ENCODE results near the gene OR2A25.
"Not testable (repeated sequence)": the region's sequence is repeated elsewhere in the genome, so short reads cannot be mapped to it uniquely, and the experiment has no call there.

OR2A25 gene

DNA sequence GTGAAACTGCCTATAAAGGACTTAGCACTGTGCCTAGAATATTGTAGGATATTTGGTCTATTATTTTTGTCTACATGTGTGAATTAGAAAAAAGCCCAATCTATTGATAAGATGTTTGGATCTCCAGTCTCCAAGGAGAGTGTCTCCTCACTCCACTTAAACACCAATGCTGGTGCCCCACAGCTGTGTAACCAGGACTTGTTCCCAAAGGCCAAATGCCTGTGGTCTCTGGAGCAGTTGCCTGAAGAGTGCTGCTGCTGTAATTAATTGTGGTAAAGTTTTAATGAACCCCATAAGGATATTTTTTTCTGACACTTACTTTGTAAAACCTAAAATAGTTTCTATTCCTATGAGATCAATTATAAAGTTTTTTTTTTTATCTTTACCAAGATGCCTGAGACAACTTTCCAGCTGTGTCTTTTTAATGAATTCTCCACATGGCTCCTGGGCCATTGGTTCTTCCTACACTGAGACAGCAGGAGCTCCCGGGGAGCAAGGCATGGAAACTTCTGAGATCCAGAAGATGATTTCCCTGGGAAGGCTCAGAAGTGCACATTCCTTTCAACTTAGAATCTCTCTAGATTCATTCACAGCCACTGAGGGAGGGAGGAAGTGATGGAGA is 32.1 kb upstream of the OR2A25 start:
- Mint-ChIP-seq H3K27me3 (no peaks in the 10 kb centered on the region), H3K27ac (no peak overlapping the region), H3K4me3 (no peak overlapping the region), H3K9me3 (no peaks in the 10 kb centered on the region), H3K4me1 (ENCODE audit: low read depth) (no peaks in the 10 kb centered on the region), H3K36me3 (ENCODE audit: low read depth) (no peaks in the 10 kb centered on the region)
- intact Hi-C loops (cut with micrococcal nuclease) = no loop called here

DNA sequence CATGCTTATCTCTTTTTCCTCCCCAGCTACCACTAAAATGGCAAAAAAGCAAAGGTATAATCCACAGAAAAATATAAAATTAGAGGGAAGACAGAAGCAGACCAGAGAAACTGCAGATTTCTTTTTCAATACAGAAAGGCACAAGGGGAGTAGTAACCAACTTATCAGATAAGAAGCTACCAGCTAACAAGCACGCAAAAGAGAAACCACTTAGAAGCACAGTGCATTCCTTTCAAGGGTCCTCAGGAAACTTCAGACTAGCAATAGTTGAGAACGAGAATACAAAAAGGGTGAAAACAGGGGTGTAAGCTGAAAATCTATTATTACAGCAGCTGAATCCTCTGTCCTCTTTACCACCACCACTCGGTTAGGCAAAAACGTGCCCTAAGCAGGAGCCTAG is 30.7 kb upstream of the OR2A25 start:
- Mint-ChIP-seq H3K4me3 (no peak overlapping the region), H3K27ac (no peak overlapping the region), H3K27me3 (no peaks in the 10 kb centered on the region), H3K4me1 (ENCODE audit: low read depth) (no peaks in the 10 kb centered on the region), H3K9me3 (no peaks in the 10 kb centered on the region), H3K36me3 (ENCODE audit: low read depth) (no peaks in the 10 kb centered on the region)
- intact Hi-C loops (cut with micrococcal nuclease) = no loop called here

DNA sequence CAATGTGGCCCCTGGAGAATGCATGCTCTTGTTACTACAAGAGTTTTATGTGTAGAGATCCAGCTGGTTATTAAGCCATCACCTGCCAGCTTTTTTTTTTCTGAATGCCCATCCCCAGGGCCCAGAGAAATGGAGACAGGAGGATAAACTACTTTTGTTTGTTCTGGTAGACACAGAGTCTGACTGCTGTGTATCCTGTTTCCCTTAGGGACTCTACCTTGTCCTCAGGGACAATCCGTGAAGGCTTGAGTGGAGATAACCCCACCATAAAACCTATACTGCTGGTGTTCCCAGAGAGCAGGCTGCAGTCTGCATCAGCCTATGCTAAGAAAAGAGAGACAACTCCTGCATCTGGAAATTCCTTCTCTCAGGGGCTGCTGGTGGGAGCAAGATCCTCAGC is 21.0 kb upstream of the OR2A25 start, which contains the start of gene OR2A5:
Gene OR2A5, plus strand, starts transcription at position 301 of the 400 bp plus-strand sequence. CDS start 1,454 bp downstream, outside the sequence.
- H3K27me3 Mint-ChIP-seq = no peaks in the 10 kb centered on the region
- no peak within 1 kb of the TSS for H3K4me3 Mint-ChIP-seq
- H3K27ac Mint-ChIP-seq = no peak within 1 kb of the TSS
- intact Hi-C loops (cut with micrococcal nuclease) = no loop called here
- no peaks in the 10 kb centered on the region for H3K4me1 Mint-ChIP-seq (ENCODE audit: low read depth)
- no peaks in the 10 kb centered on the region for H3K9me3 Mint-ChIP-seq
- H3K36me3 Mint-ChIP-seq (ENCODE audit: low read depth) = no peaks in the 10 kb centered on the region

DNA sequence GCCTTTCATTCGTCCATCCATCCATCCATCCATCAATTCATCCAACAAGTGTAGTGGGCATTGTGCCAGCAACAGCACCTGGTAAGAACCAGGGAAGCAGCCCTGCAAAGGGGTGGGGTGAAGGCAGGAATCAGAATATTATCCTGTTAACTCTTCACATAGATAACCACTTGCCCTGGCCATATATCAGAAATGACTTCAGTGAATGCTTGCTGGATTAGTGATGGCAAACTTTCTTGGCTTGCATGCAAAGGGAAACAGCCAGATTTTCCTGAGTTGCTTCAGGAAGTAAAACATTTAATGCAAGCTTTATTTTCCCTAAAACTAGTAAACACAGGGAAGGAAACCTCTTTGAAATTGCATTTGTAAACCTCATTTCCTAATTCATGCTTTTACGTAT is 20.1 kb upstream of the OR2A25 start:
- Mint-ChIP-seq H3K4me3 (no peak overlapping the region), H3K36me3 (ENCODE audit: low read depth) (no peaks in the 10 kb centered on the region), H3K27me3 (no peaks in the 10 kb centered on the region), H3K4me1 (ENCODE audit: low read depth) (no peaks in the 10 kb centered on the region), H3K27ac (no peak overlapping the region), H3K9me3 (no peaks in the 10 kb centered on the region)
- intact Hi-C loops (cut with micrococcal nuclease) = no loop called here

DNA sequence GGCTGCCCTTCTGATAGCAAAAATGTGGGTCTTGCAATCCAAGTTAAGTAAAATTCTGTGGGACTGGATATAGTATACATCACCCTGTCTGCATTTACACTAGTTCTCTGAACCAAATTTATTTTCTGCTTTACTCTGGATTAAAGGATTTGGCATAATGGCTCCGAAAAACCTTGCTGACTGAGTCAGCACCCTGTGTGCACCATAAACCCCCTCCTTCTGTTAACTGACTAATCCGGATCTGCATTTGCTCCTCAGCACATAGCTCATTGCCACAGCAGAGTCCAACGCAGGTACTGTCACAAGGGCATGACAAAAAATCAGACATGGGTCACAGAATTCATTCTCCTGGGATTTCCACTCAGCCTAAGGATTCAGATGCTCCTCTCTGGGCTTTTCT is 19.5 kb upstream of the OR2A25 start:
- Mint-ChIP-seq H3K4me1 (ENCODE audit: low read depth) (no peaks in the 10 kb centered on the region), H3K27ac (no peak overlapping the region), H3K9me3 (no peaks in the 10 kb centered on the region), H3K27me3 (no peaks in the 10 kb centered on the region), H3K36me3 (ENCODE audit: low read depth) (no peaks in the 10 kb centered on the region), H3K4me3 (no peak overlapping the region)
- intact Hi-C loops (cut with micrococcal nuclease) = no loop called here

DNA sequence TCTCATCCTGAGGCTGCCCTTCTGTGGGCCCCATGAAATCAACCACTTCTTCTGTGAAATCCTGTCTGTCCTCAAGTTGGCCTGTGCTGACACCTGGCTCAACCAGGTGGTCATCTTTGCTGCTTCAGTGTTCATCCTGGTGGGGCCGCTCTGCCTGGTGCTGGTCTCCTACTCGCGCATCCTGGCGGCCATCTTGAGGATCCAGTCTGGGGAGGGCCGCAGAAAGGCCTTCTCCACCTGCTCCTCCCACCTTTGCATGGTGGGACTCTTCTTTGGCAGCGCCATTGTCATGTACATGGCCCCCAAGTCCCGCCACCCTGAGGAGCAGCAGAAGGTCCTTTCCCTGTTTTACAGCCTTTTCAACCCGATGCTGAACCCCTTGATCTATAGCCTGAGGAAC is 18.7 kb upstream of the OR2A25 start:
- H3K9me3 Mint-ChIP-seq; H3K27me3 Mint-ChIP-seq; H3K27ac Mint-ChIP-seq; intact Hi-C loops (cut with micrococcal nuclease); H3K4me3 Mint-ChIP-seq; H3K36me3 Mint-ChIP-seq (ENCODE audit: low read depth); H3K4me1 Mint-ChIP-seq (ENCODE audit: low read depth): not testable (repeated sequence)

DNA sequence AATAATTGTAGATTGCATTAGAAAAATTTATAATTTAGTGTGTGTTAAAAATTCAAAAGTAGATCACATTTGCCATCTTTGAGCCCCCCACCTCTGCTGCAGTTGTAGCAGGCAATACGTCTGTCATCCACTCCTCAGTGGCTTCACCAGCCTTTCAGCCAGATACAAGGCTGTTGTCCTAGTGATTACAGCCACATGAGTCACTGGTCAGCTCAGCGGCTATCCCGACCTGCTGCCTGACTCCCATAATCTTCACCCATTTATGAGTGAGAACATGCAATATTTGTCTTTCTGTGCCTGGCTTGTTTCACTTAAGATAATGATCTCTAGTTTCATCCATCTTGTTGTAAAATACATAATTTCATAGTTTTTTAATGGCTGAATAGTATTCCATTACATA is 11.7 kb upstream of the OR2A25 start:
- H3K9me3 Mint-ChIP-seq = no peaks in the 10 kb centered on the region
- no peak overlapping the region for H3K27ac Mint-ChIP-seq
- intact Hi-C loops (cut with micrococcal nuclease) = no loop called here
- H3K4me1 Mint-ChIP-seq (ENCODE audit: low read depth) = no peaks in the 10 kb centered on the region
- no peak overlapping the region for H3K4me3 Mint-ChIP-seq
- no peaks in the 10 kb centered on the region for H3K27me3 Mint-ChIP-seq
- no peaks in the 10 kb centered on the region for H3K36me3 Mint-ChIP-seq (ENCODE audit: low read depth)

DNA sequence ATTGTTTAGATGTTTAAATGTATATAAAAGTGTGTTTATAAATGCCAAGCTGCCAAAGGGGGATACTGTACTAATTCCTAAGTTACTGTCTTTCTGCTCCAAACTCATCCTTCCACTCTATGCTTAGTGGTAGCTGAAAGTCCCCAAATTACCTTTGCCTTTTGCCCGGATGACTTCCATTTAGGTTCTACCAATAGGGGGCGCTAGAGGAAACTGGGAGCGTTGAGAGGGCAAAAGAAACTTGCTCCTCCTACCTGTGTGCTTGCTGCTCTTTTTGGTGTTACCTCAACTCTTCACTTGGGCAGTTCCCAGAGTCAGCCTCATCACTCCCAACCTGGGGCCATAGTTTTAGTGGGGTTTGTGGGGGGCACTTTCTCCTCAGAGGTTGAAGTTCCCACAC is 5.9 kb upstream of the OR2A25 start:
- no peak overlapping the region for H3K4me3 Mint-ChIP-seq
- no peaks in the 10 kb centered on the region for H3K9me3 Mint-ChIP-seq
- no peaks in the 10 kb centered on the region for H3K4me1 Mint-ChIP-seq (ENCODE audit: low read depth)
- intact Hi-C loops (cut with micrococcal nuclease) = no loop called here
- no peaks in the 10 kb centered on the region for H3K27me3 Mint-ChIP-seq
- H3K36me3 Mint-ChIP-seq (ENCODE audit: low read depth) = no peaks in the 10 kb centered on the region
- no peak overlapping the region for H3K27ac Mint-ChIP-seq

DNA sequence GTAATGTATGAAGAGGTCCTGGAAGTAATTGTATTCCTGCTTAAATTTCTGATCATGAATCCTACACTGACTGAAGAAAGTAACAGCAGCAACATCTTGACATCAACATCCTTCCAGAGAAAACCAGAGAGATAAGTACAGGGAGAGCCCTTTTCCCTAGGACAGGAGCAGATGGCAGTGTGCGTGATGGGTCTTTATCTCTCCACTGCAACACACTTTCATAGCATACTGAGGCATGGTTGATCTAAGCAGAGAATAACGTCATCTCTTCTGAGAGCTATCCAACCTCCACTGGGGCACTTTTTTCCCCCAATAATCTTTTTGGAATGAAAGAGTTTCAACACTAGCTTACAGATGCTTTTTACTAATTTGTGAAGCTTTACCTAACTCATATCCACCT is 342 bp downstream of the OR2A25 start:
- Mint-ChIP-seq H3K4me1 (ENCODE audit: low read depth) (no peaks in the 10 kb centered on the region), H3K27ac (no peak overlapping the region), H3K9me3 (no peaks in the 10 kb centered on the region), H3K27me3 (no peaks in the 10 kb centered on the region), H3K36me3 (ENCODE audit: low read depth) (no peaks in the 10 kb centered on the region), H3K4me3 (no peak overlapping the region)
- intact Hi-C loops (cut with micrococcal nuclease) = no loop called here

DNA sequence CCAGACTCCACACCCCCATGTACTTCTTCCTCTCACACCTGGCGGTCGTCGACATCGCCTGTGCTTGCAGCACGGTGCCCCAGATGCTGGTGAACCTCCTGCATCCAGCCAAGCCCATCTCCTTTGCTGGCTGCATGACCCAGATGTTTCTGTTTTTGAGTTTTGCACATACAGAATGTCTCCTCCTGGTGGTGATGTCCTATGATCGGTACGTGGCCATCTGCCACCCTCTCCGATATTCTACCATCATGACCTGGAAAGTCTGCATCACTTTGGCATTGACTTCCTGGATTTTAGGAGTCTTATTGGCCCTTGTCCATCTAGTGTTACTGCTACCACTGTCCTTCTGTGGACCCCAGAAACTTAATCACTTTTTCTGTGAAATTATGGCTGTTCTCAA is 4.8 kb downstream of the OR2A25 start:
- H3K4me3 Mint-ChIP-seq = no peak overlapping the region
- H3K27me3 Mint-ChIP-seq = no peaks in the 10 kb centered on the region
- intact Hi-C loops (cut with micrococcal nuclease) = no loop called here
- H3K27ac Mint-ChIP-seq = no peak overlapping the region
- no peaks in the 10 kb centered on the region for H3K9me3 Mint-ChIP-seq
- no peaks in the 10 kb centered on the region for H3K36me3 Mint-ChIP-seq (ENCODE audit: low read depth)
- H3K4me1 Mint-ChIP-seq (ENCODE audit: low read depth) = no peaks in the 10 kb centered on the region

DNA sequence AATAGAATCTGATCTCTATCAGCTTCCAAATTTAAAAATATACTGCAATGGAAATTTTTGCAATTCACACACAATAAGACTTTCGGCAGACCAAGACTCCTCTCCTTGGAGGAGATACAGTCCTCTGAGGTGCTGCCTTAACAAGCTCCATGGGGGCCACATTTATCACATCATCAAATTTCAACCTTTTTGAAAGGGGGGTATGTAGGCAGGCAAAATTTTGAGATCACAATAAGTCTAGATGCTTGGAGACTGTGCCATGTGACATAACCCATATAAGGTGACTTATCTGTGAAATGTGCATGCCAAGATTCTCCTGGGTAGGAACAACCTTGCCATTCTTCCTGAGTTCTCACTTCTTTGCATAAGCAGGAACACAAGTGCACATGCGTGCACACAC is 16.4 kb downstream of the OR2A25 start, which contains the start of gene OR2A12:
Gene OR2A12, plus strand, starts transcription at position 301 of the 400 bp plus-strand sequence. CDS start 8,830 bp downstream, outside the sequence.
- no peaks in the 10 kb centered on the region for H3K27me3 Mint-ChIP-seq
- no peak within 1 kb of the TSS for H3K4me3 Mint-ChIP-seq
- intact Hi-C loops (cut with micrococcal nuclease) = no loop called here
- no peaks in the 10 kb centered on the region for H3K4me1 Mint-ChIP-seq (ENCODE audit: low read depth)
- H3K9me3 Mint-ChIP-seq = peaks cover 8% of the 10 kb centered on the region
- no peak within 1 kb of the TSS for H3K27ac Mint-ChIP-seq
- no peaks in the 10 kb centered on the region for H3K36me3 Mint-ChIP-seq (ENCODE audit: low read depth)

DNA sequence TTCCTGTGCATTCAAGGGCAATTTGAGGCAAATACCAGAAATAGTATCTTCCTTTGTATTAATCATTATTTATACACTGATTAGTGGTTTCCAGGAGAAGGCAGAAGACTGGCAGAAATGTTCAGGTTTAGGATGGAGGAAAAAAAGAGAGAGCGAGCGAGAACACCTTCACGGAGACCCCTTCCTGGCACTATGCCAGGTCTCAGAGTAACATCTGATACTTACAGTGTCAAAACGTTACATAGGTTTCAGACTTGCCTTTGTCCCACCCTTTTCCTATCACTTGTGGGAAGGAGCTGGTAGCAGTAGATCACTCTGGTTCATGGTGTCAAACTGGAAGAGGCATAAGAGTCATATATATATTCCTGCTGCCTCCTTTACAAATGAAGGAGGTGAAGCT is 17.1 kb downstream of the OR2A25 start:
- H3K9me3 Mint-ChIP-seq = peaks cover 8% of the 10 kb centered on the region
- H3K4me3 Mint-ChIP-seq = no peak overlapping the region
- H3K27me3 Mint-ChIP-seq = no peaks in the 10 kb centered on the region
- intact Hi-C loops (cut with micrococcal nuclease) = no loop called here
- no peaks in the 10 kb centered on the region for H3K4me1 Mint-ChIP-seq (ENCODE audit: low read depth)
- no peak overlapping the region for H3K27ac Mint-ChIP-seq
- H3K36me3 Mint-ChIP-seq (ENCODE audit: low read depth) = no peaks in the 10 kb centered on the region

DNA sequence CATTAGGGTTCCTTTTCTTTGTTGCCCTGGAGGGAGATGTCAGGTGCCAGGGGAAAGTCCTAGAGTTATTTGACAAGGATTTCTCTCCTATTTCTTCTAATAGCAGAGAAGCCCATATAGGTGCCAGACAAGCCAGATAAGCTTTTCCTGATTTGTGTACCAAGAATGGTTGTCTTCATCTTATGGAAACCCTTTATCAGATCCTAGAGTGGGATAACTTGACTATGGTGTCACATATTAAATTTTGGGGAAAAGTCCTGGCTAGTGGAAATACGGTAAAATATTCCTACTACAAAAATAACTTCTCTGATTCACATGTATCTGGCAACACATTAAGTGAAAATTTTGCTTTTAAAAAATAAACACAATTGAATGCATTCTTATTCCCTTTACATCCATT is 17.6 kb downstream of the OR2A25 start:
- H3K4me1 Mint-ChIP-seq (ENCODE audit: low read depth) = no peaks in the 10 kb centered on the region
- H3K9me3 Mint-ChIP-seq = peaks cover 8% of the 10 kb centered on the region
- no peaks in the 10 kb centered on the region for H3K27me3 Mint-ChIP-seq
- no peak overlapping the region for H3K27ac Mint-ChIP-seq
- intact Hi-C loops (cut with micrococcal nuclease) = no loop called here
- H3K4me3 Mint-ChIP-seq = no peak overlapping the region
- no peaks in the 10 kb centered on the region for H3K36me3 Mint-ChIP-seq (ENCODE audit: low read depth)

DNA sequence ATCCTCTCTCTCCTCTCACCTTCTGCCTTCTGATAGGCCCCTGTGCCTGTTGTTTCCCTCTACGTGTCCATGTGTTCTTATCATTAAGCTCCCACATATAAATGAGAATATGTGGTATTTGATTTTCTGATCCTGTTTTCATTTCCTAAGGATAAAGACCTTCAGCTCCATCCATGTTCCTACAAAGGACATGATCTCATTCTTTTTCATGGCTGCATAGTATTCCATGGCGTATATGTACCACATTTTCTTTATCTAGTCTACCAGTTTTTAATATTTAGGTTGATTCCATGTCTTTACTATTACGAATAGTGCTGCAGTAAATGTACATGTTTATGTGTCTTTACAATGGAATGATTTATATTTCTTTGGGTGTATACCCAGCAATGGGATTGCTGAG is 21.1 kb downstream of the OR2A25 start:
- H3K27ac Mint-ChIP-seq = no peak overlapping the region
- intact Hi-C loops (cut with micrococcal nuclease) = no loop called here
- no peak overlapping the region for H3K4me3 Mint-ChIP-seq
- no peaks in the 10 kb centered on the region for H3K4me1 Mint-ChIP-seq (ENCODE audit: low read depth)
- no peaks in the 10 kb centered on the region for H3K27me3 Mint-ChIP-seq
- no peaks in the 10 kb centered on the region for H3K36me3 Mint-ChIP-seq (ENCODE audit: low read depth)
- peaks cover 8% of the 10 kb centered on the region for H3K9me3 Mint-ChIP-seq

DNA sequence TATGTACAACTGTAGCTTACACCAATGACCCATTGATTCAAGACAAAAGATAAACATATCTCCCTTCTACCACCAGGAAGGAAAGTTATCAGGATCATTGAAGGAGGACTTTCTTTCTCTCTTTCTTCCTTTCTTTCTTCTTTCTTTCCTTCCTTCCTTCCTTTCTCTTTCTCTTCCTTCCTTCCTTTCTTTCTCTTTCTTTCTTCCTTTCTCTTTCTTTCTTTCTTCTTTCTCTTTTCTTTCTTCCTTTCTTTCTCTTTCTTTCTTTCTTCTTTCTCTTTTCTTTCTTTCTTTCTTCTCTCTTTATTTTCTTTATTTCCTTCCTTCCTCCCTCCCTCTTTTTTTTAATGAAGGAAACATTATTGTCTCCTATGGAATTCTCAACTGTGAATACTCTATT is 29.2 kb downstream of the OR2A25 start:
- Mint-ChIP-seq H3K36me3 (ENCODE audit: low read depth) (no peaks in the 10 kb centered on the region), H3K27ac (no peak overlapping the region), H3K4me1 (ENCODE audit: low read depth) (no peaks in the 10 kb centered on the region), H3K4me3 (no peak overlapping the region), H3K27me3 (peaks cover 2% of the 10 kb centered on the region), H3K9me3 (no peaks in the 10 kb centered on the region)
- intact Hi-C loops (cut with micrococcal nuclease) = no loop called here
